Measurements from ENCODE around the gene WDPCP. TPM values are rescaled to one million over a fixed set of nuclear protein-coding genes. Genes with fewer than 3 reads are reported as not detected.

Gene WDPCP
- total RNA-seq, 1 donor from 2014 or later: 5.7 TPM

GRCh38 chr2:63465633-63466032 is 122.6 kb downstream of the WDPCP start:
- Mint-ChIP-seq H3K36me3 (ENCODE audit: low read depth, unreplicated experiment) (peaks cover 5% of the 10 kb centered on the region), H3K27ac (ENCODE audit: unreplicated experiment) (no peak overlapping the region), H3K4me3 (ENCODE audit: unreplicated experiment) (no peak overlapping the region), H3K4me1 (ENCODE audit: unreplicated experiment) (no peaks in the 10 kb centered on the region), H3K9me3 (ENCODE audit: unreplicated experiment) (no peaks in the 10 kb centered on the region), H3K27me3 (ENCODE audit: unreplicated experiment) (no peaks in the 10 kb centered on the region)
- TF ChIP-seq, protein P1, sequence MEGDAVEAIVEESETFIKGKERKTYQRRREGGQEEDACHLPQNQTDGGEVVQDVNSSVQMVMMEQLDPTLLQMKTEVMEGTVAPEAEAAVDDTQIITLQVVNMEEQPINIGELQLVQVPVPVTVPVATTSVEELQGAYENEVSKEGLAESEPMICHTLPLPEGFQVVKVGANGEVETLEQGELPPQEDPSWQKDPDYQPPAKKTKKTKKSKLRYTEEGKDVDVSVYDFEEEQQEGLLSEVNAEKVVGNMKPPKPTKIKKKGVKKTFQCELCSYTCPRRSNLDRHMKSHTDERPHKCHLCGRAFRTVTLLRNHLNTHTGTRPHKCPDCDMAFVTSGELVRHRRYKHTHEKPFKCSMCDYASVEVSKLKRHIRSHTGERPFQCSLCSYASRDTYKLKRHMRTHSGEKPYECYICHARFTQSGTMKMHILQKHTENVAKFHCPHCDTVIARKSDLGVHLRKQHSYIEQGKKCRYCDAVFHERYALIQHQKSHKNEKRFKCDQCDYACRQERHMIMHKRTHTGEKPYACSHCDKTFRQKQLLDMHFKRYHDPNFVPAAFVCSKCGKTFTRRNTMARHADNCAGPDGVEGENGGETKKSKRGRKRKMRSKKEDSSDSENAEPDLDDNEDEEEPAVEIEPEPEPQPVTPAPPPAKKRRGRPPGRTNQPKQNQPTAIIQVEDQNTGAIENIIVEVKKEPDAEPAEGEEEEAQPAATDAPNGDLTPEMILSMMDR (IDR thresholded peaks at IDR 0.05; ENCODE audit: unreplicated experiment): no peak
- DNase-seq (ENCODE audit: low spot score): no peak

DNA sequence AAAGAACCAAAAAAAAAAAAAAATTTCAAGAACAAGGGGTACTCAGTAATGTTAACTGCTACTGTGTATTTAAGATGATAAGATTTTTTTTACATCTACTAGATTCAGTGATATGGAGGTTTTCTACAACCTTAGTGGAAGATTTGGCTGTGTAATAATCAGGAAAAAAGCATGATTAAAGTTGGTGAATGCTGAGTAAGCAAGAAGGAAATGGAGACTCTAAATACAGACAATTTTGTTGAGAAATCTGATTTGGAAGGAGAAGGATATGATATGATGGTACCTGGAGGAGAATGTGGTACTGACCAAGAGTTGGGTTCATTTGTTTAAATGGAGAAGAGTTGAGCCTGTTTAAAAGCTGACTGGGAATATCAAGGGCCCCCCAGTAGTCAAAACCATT is 125.1 kb downstream of the WDPCP start:
- H3K4me1 Mint-ChIP-seq (ENCODE audit: unreplicated experiment): no peaks in the 10 kb centered on the region
- no peaks in the 10 kb centered on the region for H3K36me3 Mint-ChIP-seq (ENCODE audit: low read depth, unreplicated experiment)
- no peak overlapping the region for H3K4me3 Mint-ChIP-seq (ENCODE audit: unreplicated experiment)
- peaks cover 2% of the 10 kb centered on the region for H3K27me3 Mint-ChIP-seq (ENCODE audit: unreplicated experiment)
- TF ChIP-seq, protein P1 (IDR thresholded peaks at IDR 0.05; ENCODE audit: unreplicated experiment): no peak
- no peak overlapping the region for H3K27ac Mint-ChIP-seq (ENCODE audit: unreplicated experiment)
- H3K9me3 Mint-ChIP-seq (ENCODE audit: unreplicated experiment): no peaks in the 10 kb centered on the region
- DNase-seq (ENCODE audit: low spot score): no peak

DNA sequence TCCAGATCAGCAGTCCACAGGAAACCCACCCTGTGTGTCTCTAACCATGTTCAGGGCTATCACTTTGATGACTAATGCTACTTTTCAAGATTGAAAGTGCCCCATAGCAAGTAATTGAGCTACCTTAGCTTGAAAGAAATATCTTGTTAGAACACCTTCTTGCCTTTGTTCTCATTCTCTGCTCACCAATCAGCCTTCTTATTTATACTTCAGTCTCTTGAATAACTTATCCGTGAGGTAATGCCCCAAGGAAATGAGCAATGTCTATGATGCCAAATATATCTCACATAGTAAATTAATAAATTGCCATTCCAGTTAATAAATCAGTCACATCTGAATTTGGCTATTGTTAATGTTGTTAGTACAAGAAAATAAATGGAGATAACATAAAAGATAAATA is 141.6 kb downstream of the WDPCP start:
- no peaks in the 10 kb centered on the region for H3K4me1 Mint-ChIP-seq (ENCODE audit: unreplicated experiment)
- no peak overlapping the region for H3K4me3 Mint-ChIP-seq (ENCODE audit: unreplicated experiment)
- H3K9me3 Mint-ChIP-seq (ENCODE audit: unreplicated experiment): no peaks in the 10 kb centered on the region
- TF ChIP-seq, protein P1 (IDR thresholded peaks at IDR 0.05; ENCODE audit: unreplicated experiment): no peak
- no peaks in the 10 kb centered on the region for H3K36me3 Mint-ChIP-seq (ENCODE audit: low read depth, unreplicated experiment)
- H3K27ac Mint-ChIP-seq (ENCODE audit: unreplicated experiment): no peak overlapping the region
- DNase-seq (ENCODE audit: low spot score): no peak
- H3K27me3 Mint-ChIP-seq (ENCODE audit: unreplicated experiment): no peaks in the 10 kb centered on the region

DNA sequence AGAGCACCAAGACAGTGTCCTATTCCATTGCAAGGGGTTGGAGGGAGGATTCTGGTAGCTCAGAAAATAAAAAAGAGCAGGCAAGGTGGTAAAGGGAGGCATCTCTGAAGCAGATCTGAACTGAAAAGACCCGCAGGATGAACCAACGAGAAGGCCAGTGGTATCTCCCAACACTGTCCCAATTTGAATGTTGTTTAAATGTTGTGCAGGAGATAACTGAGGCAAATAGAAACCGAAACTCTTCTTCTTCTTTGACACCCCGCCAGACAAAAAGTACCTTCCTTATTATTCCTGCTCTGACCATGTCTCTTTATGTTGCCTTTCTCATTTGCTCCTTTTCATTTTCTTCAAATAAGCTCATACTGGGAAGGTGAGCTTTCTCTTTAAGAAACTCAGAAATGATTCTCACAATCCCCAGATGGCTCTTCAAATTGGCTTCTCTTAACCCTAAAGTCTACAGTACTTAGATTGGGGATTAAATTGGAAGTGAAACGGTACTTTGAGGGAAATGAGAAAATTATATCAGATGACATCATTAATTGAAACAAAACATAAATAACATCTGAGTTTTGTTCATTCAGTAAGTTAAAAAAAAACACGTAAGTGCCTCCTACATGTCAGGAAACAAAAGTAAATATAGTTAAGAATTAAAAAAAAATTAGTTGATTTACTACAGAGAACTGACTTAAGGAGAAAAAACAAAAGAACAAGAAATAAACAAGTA is 143.6 kb downstream of the WDPCP start:
- H3K27ac Mint-ChIP-seq (ENCODE audit: unreplicated experiment): no peak overlapping the region
- TF ChIP-seq, protein P1 (IDR thresholded peaks at IDR 0.05; ENCODE audit: unreplicated experiment): no peak
- no peaks in the 10 kb centered on the region for H3K27me3 Mint-ChIP-seq (ENCODE audit: unreplicated experiment)
- no peaks in the 10 kb centered on the region for H3K9me3 Mint-ChIP-seq (ENCODE audit: unreplicated experiment)
- no peaks in the 10 kb centered on the region for H3K4me1 Mint-ChIP-seq (ENCODE audit: unreplicated experiment)
- no peak overlapping the region for H3K4me3 Mint-ChIP-seq (ENCODE audit: unreplicated experiment)
- no peaks in the 10 kb centered on the region for H3K36me3 Mint-ChIP-seq (ENCODE audit: low read depth, unreplicated experiment)
- DNase-seq (ENCODE audit: low spot score): no peak

- Mint-ChIP-seq H3K4me1 (ENCODE audit: unreplicated experiment) (no peaks in the 10 kb centered on the region), H3K27ac (ENCODE audit: unreplicated experiment) (no peak overlapping the region), H3K36me3 (ENCODE audit: low read depth, unreplicated experiment) (no peaks in the 10 kb centered on the region), H3K27me3 (ENCODE audit: unreplicated experiment) (no peaks in the 10 kb centered on the region), H3K4me3 (ENCODE audit: unreplicated experiment) (no peak overlapping the region), H3K9me3 (ENCODE audit: unreplicated experiment) (no peaks in the 10 kb centered on the region)
- TF ChIP-seq, protein P1 (IDR thresholded peaks at IDR 0.05; ENCODE audit: unreplicated experiment): no peak
- no peak for DNase-seq (ENCODE audit: low spot score)
Measured at GRCh38 chr2:63440612-63441011, 147.7 kb downstream of the WDPCP start.

All from endothelial cell (in vitro differentiated cells).